ENCODE data around the gene IL17REL. TPM values are rescaled to one million over a fixed set of nuclear protein-coding genes. Genes with fewer than 3 reads are reported as not detected.

IL17REL gene
- polyA plus RNA-seq, 3 donors, result not detected

DNA sequence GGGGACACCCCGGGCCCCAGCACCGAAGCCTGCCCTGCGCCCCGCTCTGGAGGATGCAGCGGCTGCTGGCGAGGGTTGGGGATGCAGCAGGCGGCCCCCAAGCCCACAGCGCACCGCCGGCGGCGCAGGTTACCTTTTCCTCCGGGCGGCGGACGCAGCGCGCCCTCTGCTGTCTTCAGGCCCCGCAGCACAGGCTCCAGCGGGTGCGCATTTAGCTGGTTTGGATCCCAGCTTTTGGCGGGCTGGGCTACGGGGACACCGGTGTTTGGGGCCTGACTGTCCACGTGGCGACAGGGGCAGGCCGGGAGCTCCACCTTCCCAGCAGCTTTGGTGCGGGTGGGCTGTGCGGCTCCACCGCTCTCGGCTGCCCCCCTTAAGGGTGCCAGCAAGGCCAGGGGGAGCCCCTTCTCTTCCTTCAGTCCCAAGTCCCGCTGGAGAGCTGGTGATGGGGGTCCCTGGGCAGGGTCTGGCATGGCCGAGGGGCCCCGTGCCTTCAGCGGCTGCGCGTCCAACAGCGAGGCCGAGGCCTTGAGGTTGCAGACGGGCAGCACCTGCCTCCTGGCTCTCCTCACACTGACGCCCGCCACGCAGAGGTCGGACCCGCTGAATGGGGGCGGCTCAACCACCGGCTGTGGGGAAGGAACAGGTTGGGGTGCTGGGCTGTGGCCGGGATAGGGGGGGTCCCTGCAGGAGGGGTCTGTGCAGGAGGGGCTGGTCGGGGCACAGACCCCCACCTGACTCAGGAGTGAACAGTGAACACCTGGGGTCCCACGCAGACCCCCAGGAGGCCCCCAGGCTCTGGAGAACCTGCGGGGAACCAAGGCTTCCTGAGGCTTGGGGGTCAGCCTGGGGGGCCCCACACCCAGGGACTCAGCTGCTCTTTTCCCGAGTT is 18.0 kb upstream of the IL17REL start:
- peak; percentile 85 for TF ChIP-seq CTCF (IDR thresholded peaks at IDR 0.05)
- 15% methylated on average over 43 of the region's 52 CpGs for whole genome bisulfite sequencing (ENCODE audit: insufficient coverage)
- peak overlapping the region; percentile 26 for H3K4me2 ChIP-seq (replicated peaks; ENCODE audit: extremely low read depth, low read length, poor library complexity, severe bottlenecking)

GRCh38 chr22:50027639-50028537 is 15.3 kb upstream of the IL17REL start:
- H3K27ac Mint-ChIP-seq, result peak overlapping the region in 1 of 7 donors; percentile 16
- Histone ChIP-seq H3K27me3 (ENCODE audit: control insufficient read depth in 2 of 2, insufficient read depth in 2 of 2, low read length in 2 of 2) (peaks cover 0 to 11% of the 10 kb centered on the region in 2 donors), H2AFZ (ENCODE audit: insufficient read depth, low read depth, low read length, poor library complexity, severe bottlenecking) (no peak overlapping the region), H3K79me2 (ENCODE audit: insufficient read depth, low read length) (no peaks in the 10 kb centered on the region), H4K20me1 (ENCODE audit: insufficient read depth, low read length) (no peaks in the 10 kb centered on the region), H3K36me3 (replicated peaks in 1 of 2; ENCODE audit: control insufficient read depth in 1 of 2, insufficient read depth in 2 of 2, low read length in 2 of 2) (no peaks in the 10 kb centered on the region), H3K4me3 (replicated peaks in 1 of 3; ENCODE audit: low read depth in 2 of 3, low read length in 3 of 3) (no peak overlapping the region), H3K27ac (ENCODE audit: low read depth in 1 of 2, low read length in 2 of 2) (no peak overlapping the region), H3K4me2 (replicated peaks; ENCODE audit: extremely low read depth, low read length, poor library complexity, severe bottlenecking) (no peak overlapping the region), H3K9me3 (replicated peaks in 1 of 2; ENCODE audit: control insufficient read depth in 1 of 2, insufficient read depth in 1 of 2, low read length in 2 of 2) (no peaks in the 10 kb centered on the region), H3K9ac (ENCODE audit: insufficient read depth, low read length, poor library complexity, severe bottlenecking) (no peak overlapping the region), H3K4me1 (ENCODE audit: control insufficient read depth in 1 of 2, insufficient read depth in 2 of 2, low read length in 2 of 2) (peaks cover 0 to 6% of the 10 kb centered on the region in 2 donors)
- peaks cover 2% of the 10 kb centered on the region for H3K4me1 Mint-ChIP-seq
- no peak for TF ChIP-seq CTCF (IDR thresholded peaks at IDR 0.05)
- no peak for DNase-seq
- H3K9me3 Mint-ChIP-seq, result peaks cover 0 to 3% (median 0%) of the 10 kb centered on the region in 7 donors
- 59% methylated on average over 42 of the region's 42 CpGs for WGBS (ENCODE audit: insufficient coverage)
- intact Hi-C loops (cut with micrococcal nuclease), result no loop called here
- H3K27me3 Mint-ChIP-seq (ENCODE audit: low read depth in 3 of 3), result peaks cover 16 to 32% (median 24%) of the 10 kb centered on the region in 3 donors
- peak overlapping the region in 1 of 2 donors; percentile 15 for H3K4me3 Mint-ChIP-seq
- no peaks in the 10 kb centered on the region for H3K36me3 Mint-ChIP-seq

More for the DNA sequence above, 18.0 kb upstream of the IL17REL start:
- intact Hi-C loops (cut with micrococcal nuclease), result loop anchor here (1.0 to 5.0 kb wide), 3 partner anchors 100 to 263 kb away; no protein-coding TSS in a partner anchor
- no peak overlapping the region for H2AFZ ChIP-seq (ENCODE audit: insufficient read depth, low read depth, low read length, poor library complexity, severe bottlenecking)
- H3K27me3 ChIP-seq (ENCODE audit: control insufficient read depth in 2 of 2, insufficient read depth in 2 of 2, low read length in 2 of 2), result peaks cover 8 to 27% of the 10 kb centered on the region in 2 donors
- no peak overlapping the region for H3K9ac ChIP-seq (ENCODE audit: insufficient read depth, low read length, poor library complexity, severe bottlenecking)
- no peak overlapping the region for H3K4me3 ChIP-seq (replicated peaks in 1 of 3; ENCODE audit: low read depth in 2 of 3, low read length in 3 of 3)
- H3K4me1 ChIP-seq (ENCODE audit: control insufficient read depth in 1 of 2, insufficient read depth in 2 of 2, low read length in 2 of 2), result peaks cover 0 to 6% of the 10 kb centered on the region in 2 donors
- peak; percentile 63 to 67 (median 63) for DNase-seq
- peaks cover 0 to under 1% of the 10 kb centered on the region in 2 donors for H3K9me3 ChIP-seq (replicated peaks in 1 of 2; ENCODE audit: control insufficient read depth in 1 of 2, insufficient read depth in 1 of 2, low read length in 2 of 2)
- no peaks in the 10 kb centered on the region for H3K79me2 ChIP-seq (ENCODE audit: insufficient read depth, low read length)
- H3K27ac ChIP-seq (ENCODE audit: low read depth in 1 of 2, low read length in 2 of 2), result no peak overlapping the region
- Mint-ChIP-seq H3K4me1 (peaks cover 3% of the 10 kb centered on the region), H3K27ac (no peak overlapping the region), H3K27me3 (ENCODE audit: low read depth in 3 of 3) (peaks cover 15 to 31% (median 27%) of the 10 kb centered on the region in 3 donors), H3K9me3 (peaks cover 0 to 5% (median 0%) of the 10 kb centered on the region in 7 donors), H3K36me3 (no peaks in the 10 kb centered on the region), H3K4me3 (no peak overlapping the region)
- H3K36me3 ChIP-seq (replicated peaks in 1 of 2; ENCODE audit: control insufficient read depth in 1 of 2, insufficient read depth in 2 of 2, low read length in 2 of 2), result no peaks in the 10 kb centered on the region
- no peaks in the 10 kb centered on the region for H4K20me1 ChIP-seq (ENCODE audit: insufficient read depth, low read length)

All from CD14-positive monocyte (primary cell).